Measurements from ENCODE around the gene BAIAP3.

- TF ChIP-seq ZNF384 (IDR thresholded peaks at IDR 0.05; ENCODE audit: borderline replicate concordance, low read depth, low read length) = no peak
- no peak for TF ChIP-seq TBL1XR1 (IDR thresholded peaks at IDR 0.05; ENCODE audit: low read depth, low read length)
- no peak for TF ChIP-seq TAF1 (IDR thresholded peaks at IDR 0.05; ENCODE audit: borderline replicate concordance, low read depth, low read length)
- TF ChIP-seq TCF7 (IDR thresholded peaks at IDR 0.05; ENCODE audit: borderline replicate concordance) = no peak
- no peak for TF ChIP-seq SRF (IDR thresholded peaks at IDR 0.05; ENCODE audit: low read depth in 2 of 2, low read length in 2 of 2)
- TF ChIP-seq CTCF (IDR thresholded peaks at IDR 0.05 in 2 of 3, conservative IDR thresholded peaks at IDR 0.05 in 1 of 3; ENCODE audit: control insufficient read depth in 2 of 3, extremely low read depth in 1 of 3, insufficient read depth in 1 of 3, low read depth in 3 of 3, low read length in 3 of 3) = no peak
- TF ChIP-seq EZH2 (IDR thresholded peaks at IDR 0.05; ENCODE audit: borderline replicate concordance, control insufficient read depth, low read depth, low read length) = no peak
- no peak for TF ChIP-seq BRCA1 (IDR thresholded peaks at IDR 0.05; ENCODE audit: low read depth, low read length)
- TF ChIP-seq POLR2AphosphoS2 (IDR thresholded peaks at IDR 0.05; ENCODE audit: low read depth, low read length) = no peak
- no peak for TF ChIP-seq CREB1 (IDR thresholded peaks at IDR 0.05; ENCODE audit: low read depth)
- no peak for TF ChIP-seq MXI1 (IDR thresholded peaks at IDR 0.05; ENCODE audit: low read depth, low read length)
- no peak for TF ChIP-seq POLR2A (IDR thresholded peaks at IDR 0.05; ENCODE audit: low read depth, low read length)
- no peak for TF ChIP-seq POU2F2 (IDR thresholded peaks at IDR 0.05; ENCODE audit: borderline replicate concordance, low read depth, low read length)
Observed at GRCh38 chr16:1299012-1299867, 34.2 kb upstream of the BAIAP3 start.
